Transverse colon (tissue), 3 donors: ENCODE data around the gene SETD1B.
A peak's percentile ranks its signal among the peaks of the same experiment; 100 is the strongest.

ENCODE experiments used
- POLR2A ChIP-seq: fragments of 450-650 bp; IDR thresholded peaks from one replicate; pipeline ENCODE4 v1.6.1; 2016; ENCODE audit warnings: antibody characterized with exemption, mild to moderate bottlenecking, moderate library complexity
- TF ChIP-seq, protein P1 (sequence below), 5 experiments: fragments of 200-600 bp in 3 of 5; fragments of 450-650 bp in 2 of 5; sonication (generic) in 3 of 5; IDR thresholded peaks; 1 replicate in 2 of 5; 2 replicates in 3 of 5; pipeline ENCODE4 v1.5.1; 2016 to 2017; ENCODE audit warnings: antibody characterized with exemption in 5 of 5, inconsistent platforms in 3 of 5, mild to moderate bottlenecking in 2 of 5, moderate library complexity in 1 of 5

DNA sequence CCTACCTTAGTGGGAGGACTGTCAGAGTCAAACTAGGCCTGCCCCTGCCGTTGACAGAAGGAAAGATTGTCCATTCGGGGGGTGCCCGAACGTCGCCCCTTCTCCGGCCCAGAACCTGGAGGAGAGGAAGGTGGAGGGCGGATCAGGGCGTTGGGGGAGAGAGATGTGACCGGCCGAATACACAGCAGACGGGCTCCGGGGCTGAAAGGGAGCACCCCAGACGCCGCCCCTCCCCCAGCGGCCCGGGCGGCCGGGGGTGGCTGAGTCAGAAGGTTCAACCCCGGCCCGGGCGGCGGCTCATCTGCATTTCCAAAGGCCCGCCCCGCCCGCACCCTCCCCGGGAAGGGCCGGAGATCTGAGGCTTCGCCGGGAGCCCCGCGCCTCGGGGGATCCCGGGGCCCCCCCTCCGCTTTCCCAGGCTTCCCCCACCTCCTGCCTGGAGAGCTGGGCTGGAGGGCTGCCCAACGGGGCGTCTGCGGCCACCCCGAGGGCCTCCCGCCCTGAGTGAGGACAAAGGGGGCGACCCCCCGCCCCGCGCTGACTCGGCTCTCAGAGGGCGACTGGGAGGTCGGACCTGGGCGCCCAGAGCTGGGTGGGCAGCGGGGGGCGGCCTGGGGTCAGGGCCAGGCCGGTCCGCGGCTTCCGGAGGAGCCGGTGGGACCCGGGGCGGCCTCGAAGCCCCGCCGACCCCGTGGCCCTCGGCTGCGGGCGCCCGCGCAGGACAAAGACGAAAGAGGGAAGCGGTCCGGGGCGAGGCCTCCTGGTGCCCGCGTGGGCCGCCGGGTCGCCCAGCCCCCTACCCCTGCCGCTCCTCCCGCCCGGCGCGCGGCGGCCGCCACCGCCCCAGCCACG lies 3.7 kb upstream of the SETD1B start:
- TF ChIP-seq, protein P1, sequence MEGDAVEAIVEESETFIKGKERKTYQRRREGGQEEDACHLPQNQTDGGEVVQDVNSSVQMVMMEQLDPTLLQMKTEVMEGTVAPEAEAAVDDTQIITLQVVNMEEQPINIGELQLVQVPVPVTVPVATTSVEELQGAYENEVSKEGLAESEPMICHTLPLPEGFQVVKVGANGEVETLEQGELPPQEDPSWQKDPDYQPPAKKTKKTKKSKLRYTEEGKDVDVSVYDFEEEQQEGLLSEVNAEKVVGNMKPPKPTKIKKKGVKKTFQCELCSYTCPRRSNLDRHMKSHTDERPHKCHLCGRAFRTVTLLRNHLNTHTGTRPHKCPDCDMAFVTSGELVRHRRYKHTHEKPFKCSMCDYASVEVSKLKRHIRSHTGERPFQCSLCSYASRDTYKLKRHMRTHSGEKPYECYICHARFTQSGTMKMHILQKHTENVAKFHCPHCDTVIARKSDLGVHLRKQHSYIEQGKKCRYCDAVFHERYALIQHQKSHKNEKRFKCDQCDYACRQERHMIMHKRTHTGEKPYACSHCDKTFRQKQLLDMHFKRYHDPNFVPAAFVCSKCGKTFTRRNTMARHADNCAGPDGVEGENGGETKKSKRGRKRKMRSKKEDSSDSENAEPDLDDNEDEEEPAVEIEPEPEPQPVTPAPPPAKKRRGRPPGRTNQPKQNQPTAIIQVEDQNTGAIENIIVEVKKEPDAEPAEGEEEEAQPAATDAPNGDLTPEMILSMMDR (IDR thresholded peaks at IDR 0.05) = no peak
- peak; percentile 69 for TF ChIP-seq POLR2A
